Body of pancreas (tissue), 4 donors: ENCODE measurements around the gene PRKG1.

Experiments
- POLR2A ChIP-seq, 3 donors: fragments of 450-650 bp; IDR thresholded peaks; one replicate each; pipeline ENCODE4 v1.6.1; 2016; ENCODE audit warnings: antibody characterized with exemption in 3 of 3, mild to moderate bottlenecking in 2 of 3
- TF ChIP-seq, protein P1 (sequence below), 7 experiments: fragments of 450-650 bp in 4 of 7; fragments of 200-600 bp in 3 of 7; sonication (generic) in 3 of 7; IDR thresholded peaks; one replicate each; pipeline ENCODE4 v1.5.1; 2016 to 2019; ENCODE audit warnings: antibody characterized with exemption in 7 of 7

DNA sequence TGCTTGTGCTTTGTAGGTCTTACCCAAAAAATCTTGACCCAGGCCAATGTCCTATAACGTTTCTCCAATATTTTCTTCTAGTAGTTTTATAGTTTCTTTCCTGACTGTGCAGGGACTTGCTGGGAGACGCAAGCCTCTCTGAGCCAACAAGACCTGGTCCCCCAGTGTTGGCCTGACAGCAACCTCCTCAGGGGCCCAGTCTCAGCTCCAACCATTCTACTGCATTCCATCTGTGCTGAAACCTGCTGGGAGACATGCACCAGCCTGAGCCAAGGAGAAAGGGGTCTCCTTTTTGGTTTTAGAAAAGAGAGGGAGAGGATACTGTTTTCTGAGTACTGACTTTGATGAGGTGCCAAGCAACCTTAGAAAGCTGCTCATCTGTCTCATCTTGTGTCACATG is 251.4 kb downstream of the PRKG1 start:
- TF ChIP-seq, protein P1, sequence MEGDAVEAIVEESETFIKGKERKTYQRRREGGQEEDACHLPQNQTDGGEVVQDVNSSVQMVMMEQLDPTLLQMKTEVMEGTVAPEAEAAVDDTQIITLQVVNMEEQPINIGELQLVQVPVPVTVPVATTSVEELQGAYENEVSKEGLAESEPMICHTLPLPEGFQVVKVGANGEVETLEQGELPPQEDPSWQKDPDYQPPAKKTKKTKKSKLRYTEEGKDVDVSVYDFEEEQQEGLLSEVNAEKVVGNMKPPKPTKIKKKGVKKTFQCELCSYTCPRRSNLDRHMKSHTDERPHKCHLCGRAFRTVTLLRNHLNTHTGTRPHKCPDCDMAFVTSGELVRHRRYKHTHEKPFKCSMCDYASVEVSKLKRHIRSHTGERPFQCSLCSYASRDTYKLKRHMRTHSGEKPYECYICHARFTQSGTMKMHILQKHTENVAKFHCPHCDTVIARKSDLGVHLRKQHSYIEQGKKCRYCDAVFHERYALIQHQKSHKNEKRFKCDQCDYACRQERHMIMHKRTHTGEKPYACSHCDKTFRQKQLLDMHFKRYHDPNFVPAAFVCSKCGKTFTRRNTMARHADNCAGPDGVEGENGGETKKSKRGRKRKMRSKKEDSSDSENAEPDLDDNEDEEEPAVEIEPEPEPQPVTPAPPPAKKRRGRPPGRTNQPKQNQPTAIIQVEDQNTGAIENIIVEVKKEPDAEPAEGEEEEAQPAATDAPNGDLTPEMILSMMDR (IDR thresholded peaks at IDR 0.05): no peak
- no peak for TF ChIP-seq POLR2A (IDR thresholded peaks at IDR 0.05)
